ENCODE measurements around the gene HMX3.
"Not testable (repeated sequence)": the region's sequence is repeated elsewhere in the genome, so short reads cannot be mapped to it uniquely, and the experiment has no call there.

HMX3 gene

DNA sequence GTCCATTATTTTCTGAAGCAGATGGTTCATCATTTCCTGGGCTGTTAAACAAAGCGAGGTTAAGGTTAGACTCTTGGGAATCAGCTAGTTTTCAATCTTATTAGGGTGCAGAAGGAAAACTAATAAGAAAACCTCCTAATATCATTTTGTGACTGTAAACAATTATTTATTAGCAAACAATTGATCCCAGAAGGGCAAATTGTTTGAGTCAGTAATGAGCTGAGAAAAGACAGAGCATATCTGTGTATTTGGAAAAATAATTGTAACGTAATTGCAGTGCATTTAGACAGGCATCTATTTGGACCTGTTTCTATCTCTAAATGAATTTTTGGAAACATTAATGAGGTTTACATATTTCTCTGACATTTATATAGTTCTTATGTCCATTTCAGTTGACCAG, 28.5 kb downstream of the HMX3 start:
- CTCF ChIA-PET: no interaction called here
- no peak for DNase-seq
- Histone ChIP-seq H3K9me3 (ENCODE audit: control extremely low read depth in 1 of 5, control insufficient read depth in 4 of 5, insufficient read depth in 2 of 5, low read depth in 1 of 5, low read length in 4 of 5) (no peaks in the 10 kb centered on the region), H3K4me3 (ENCODE audit: control insufficient read depth in 1 of 7, extremely low read depth in 1 of 7, insufficient read depth in 4 of 7, low read depth in 2 of 7, low read length in 6 of 7) (no peak overlapping the region), H3K36me3 (ENCODE audit: control insufficient read depth in 4 of 4, insufficient read depth in 4 of 4, low read length in 3 of 4) (peaks cover 25 to 80% (median 56%) of the 10 kb centered on the region in 4 experiments), H3K27ac (ENCODE audit: insufficient read depth in 1 of 2, low read depth in 1 of 2, low read length in 2 of 2, poor library complexity in 1 of 2, severe bottlenecking in 2 of 2) (no peak overlapping the region), H3K4me1 (ENCODE audit: control extremely low read depth in 1 of 4, control insufficient read depth in 4 of 4, insufficient read depth in 4 of 4, low read length in 3 of 4) (peaks cover 0 to 3% (median 1%) of the 10 kb centered on the region in 4 experiments), H3K27me3 (replicated peaks in 2 of 5; ENCODE audit: control insufficient read depth in 4 of 5, insufficient read depth in 5 of 5, low read length in 4 of 5) (no peaks in the 10 kb centered on the region)
- POLR2A ChIA-PET: no interaction called here
- no CpG with 5 or more reads among the region's 2 CpGs for WGBS (ENCODE audit: insufficient coverage)

DNA sequence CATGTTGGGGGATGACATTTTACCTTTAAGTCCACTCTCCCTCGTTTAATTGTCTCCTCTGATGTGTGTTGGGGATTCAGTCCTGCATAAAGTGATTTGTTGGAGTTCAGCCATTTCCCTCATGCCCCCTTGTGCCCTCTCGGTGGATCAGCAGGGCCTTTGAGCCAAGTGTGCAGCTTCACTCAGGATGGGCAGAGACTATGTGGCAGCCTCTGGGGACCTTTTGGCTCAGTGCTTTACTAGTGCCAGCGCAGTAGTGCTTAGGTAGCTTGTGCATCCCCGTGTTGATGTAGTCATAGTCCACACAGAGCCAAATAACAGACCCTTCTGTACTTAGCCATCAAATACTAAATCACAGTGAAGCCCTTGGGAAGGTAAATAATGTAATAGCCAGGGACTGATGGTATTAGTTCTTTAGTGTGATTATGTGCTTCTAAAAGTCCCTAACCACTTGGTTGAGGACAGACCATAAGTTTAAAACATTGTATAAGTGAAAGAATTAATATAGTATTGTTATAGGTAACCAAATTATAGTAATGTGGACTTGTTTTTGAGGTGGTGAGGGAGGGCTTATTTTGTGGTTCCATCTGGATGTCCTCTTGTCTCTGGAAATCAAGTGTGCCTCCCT, 29.8 kb downstream of the HMX3 start:
- Histone ChIP-seq H3K27me3 (replicated peaks in 2 of 5; ENCODE audit: control insufficient read depth in 4 of 5, insufficient read depth in 5 of 5, low read length in 4 of 5) (no peaks in the 10 kb centered on the region), H3K4me3 (ENCODE audit: control insufficient read depth in 1 of 7, extremely low read depth in 1 of 7, insufficient read depth in 4 of 7, low read depth in 2 of 7, low read length in 6 of 7) (no peak overlapping the region), H3K9me3 (ENCODE audit: control extremely low read depth in 1 of 5, control insufficient read depth in 4 of 5, insufficient read depth in 2 of 5, low read depth in 1 of 5, low read length in 4 of 5) (no peaks in the 10 kb centered on the region), H3K27ac (ENCODE audit: insufficient read depth in 1 of 2, low read depth in 1 of 2, low read length in 2 of 2, poor library complexity in 1 of 2, severe bottlenecking in 2 of 2) (no peak overlapping the region), H3K4me1 (ENCODE audit: control extremely low read depth in 1 of 4, control insufficient read depth in 4 of 4, insufficient read depth in 4 of 4, low read length in 3 of 4) (peaks cover 0 to 2% (median 0%) of the 10 kb centered on the region in 4 experiments), H3K36me3 (ENCODE audit: control insufficient read depth in 4 of 4, insufficient read depth in 4 of 4, low read length in 3 of 4) (peaks cover 25 to 75% (median 54%) of the 10 kb centered on the region in 4 experiments)
- DNase-seq: peak in 1 of 3 donors; percentile 4
- CTCF ChIA-PET: interaction anchor here (0.9 to 1.1 kb wide), 2 partner anchors 32 to 34 kb away, joined by 3 read pairs; no protein-coding TSS in a partner anchor
- 87% methylated on average over 2 of the region's 4 CpGs for WGBS (ENCODE audit: insufficient coverage)
- POLR2A ChIA-PET: no interaction called here

- POLR2A ChIA-PET: no interaction called here
- 100% methylated on average over 2 of the region's 2 CpGs for WGBS (ENCODE audit: insufficient coverage)
- Histone ChIP-seq H3K27me3 (replicated peaks in 2 of 5; ENCODE audit: control insufficient read depth in 4 of 5, insufficient read depth in 5 of 5, low read length in 4 of 5) (no peaks in the 10 kb centered on the region), H3K36me3 (ENCODE audit: control insufficient read depth in 4 of 4, insufficient read depth in 4 of 4, low read length in 3 of 4) (peaks cover 24 to 67% (median 52%) of the 10 kb centered on the region in 4 experiments), H3K9me3 (ENCODE audit: control extremely low read depth in 1 of 5, control insufficient read depth in 4 of 5, insufficient read depth in 2 of 5, low read depth in 1 of 5, low read length in 4 of 5) (no peaks in the 10 kb centered on the region), H3K4me1 (ENCODE audit: control extremely low read depth in 1 of 4, control insufficient read depth in 4 of 4, insufficient read depth in 4 of 4, low read length in 3 of 4) (no peaks in the 10 kb centered on the region), H3K4me3 (ENCODE audit: control insufficient read depth in 1 of 7, extremely low read depth in 1 of 7, insufficient read depth in 4 of 7, low read depth in 2 of 7, low read length in 6 of 7) (no peak overlapping the region), H3K27ac (ENCODE audit: insufficient read depth in 1 of 2, low read depth in 1 of 2, low read length in 2 of 2, poor library complexity in 1 of 2, severe bottlenecking in 2 of 2) (no peak overlapping the region)
- CTCF ChIA-PET: no interaction called here
- DNase-seq: no peak
Observed at GRCh38 chr10:123166618-123167017, 30.8 kb downstream of the HMX3 start.

DNA sequence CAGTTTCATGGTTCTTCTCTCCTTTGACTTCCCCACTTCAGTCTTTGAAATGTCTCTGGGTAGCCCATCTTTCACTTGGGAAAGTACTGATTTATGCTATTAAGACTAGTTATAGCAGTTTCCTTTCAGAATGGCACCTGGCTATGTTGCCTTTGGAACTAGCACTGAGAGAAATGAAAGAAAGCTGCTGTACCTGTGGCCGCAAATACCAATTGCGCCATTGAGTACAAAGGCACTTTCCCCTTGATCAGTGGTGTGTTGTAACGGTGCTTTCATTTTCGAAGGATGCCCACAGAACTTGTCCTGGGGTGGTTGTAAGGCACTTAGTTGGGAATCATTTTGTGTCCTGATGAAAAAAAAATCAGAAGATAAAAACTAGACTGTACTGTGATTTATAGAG, 35.2 kb downstream of the HMX3 start:
- Histone ChIP-seq H3K4me1 (ENCODE audit: control extremely low read depth in 1 of 4, control insufficient read depth in 4 of 4, insufficient read depth in 4 of 4, low read length in 3 of 4) (no peaks in the 10 kb centered on the region), H3K27me3 (replicated peaks in 2 of 5; ENCODE audit: control insufficient read depth in 4 of 5, insufficient read depth in 5 of 5, low read length in 4 of 5) (no peaks in the 10 kb centered on the region), H3K4me3 (ENCODE audit: control insufficient read depth in 1 of 7, extremely low read depth in 1 of 7, insufficient read depth in 4 of 7, low read depth in 2 of 7, low read length in 6 of 7) (no peak overlapping the region), H3K27ac (ENCODE audit: insufficient read depth in 1 of 2, low read depth in 1 of 2, low read length in 2 of 2, poor library complexity in 1 of 2, severe bottlenecking in 2 of 2) (no peak overlapping the region), H3K9me3 (ENCODE audit: control extremely low read depth in 1 of 5, control insufficient read depth in 4 of 5, insufficient read depth in 2 of 5, low read depth in 1 of 5, low read length in 4 of 5) (no peaks in the 10 kb centered on the region), H3K36me3 (ENCODE audit: control insufficient read depth in 4 of 4, insufficient read depth in 4 of 4, low read length in 3 of 4) (peaks cover 12 to 39% (median 27%) of the 10 kb centered on the region in 4 experiments)
- 100% methylated on average over 4 of the region's 4 CpGs for WGBS (ENCODE audit: insufficient coverage)
- ChIA-PET CTCF (no interaction called here), POLR2A (no interaction called here)
- DNase-seq: no peak

DNA sequence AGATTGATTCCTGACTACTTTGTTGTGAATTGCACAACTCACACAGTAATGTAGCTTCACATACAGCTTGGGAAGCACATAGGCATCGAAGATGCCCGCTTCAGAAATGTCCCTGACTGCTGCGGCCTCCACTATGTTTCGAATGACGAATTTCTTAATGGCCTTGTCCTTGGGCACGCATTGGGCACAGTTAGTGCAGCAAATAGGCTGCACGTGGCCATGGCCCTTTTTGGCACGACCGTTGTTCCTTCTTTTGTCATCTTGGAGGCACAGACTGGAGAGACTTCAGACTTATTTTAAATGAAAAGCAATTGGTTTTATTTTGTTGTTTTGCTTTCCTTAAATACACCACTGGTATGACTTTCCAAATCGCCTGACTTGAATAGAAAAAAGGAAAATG, 35.8 kb downstream of the HMX3 start:
- H3K27me3 ChIP-seq (replicated peaks in 2 of 5; ENCODE audit: control insufficient read depth in 4 of 5, insufficient read depth in 5 of 5, low read length in 4 of 5); H3K4me1 ChIP-seq (ENCODE audit: control extremely low read depth in 1 of 4, control insufficient read depth in 4 of 4, insufficient read depth in 4 of 4, low read length in 3 of 4); H3K27ac ChIP-seq (ENCODE audit: insufficient read depth in 1 of 2, low read depth in 1 of 2, low read length in 2 of 2, poor library complexity in 1 of 2, severe bottlenecking in 2 of 2); DNase-seq; CTCF ChIA-PET; H3K9me3 ChIP-seq (ENCODE audit: control extremely low read depth in 1 of 5, control insufficient read depth in 4 of 5, insufficient read depth in 2 of 5, low read depth in 1 of 5, low read length in 4 of 5); H3K4me3 ChIP-seq (ENCODE audit: control insufficient read depth in 1 of 7, extremely low read depth in 1 of 7, insufficient read depth in 4 of 7, low read depth in 2 of 7, low read length in 6 of 7); POLR2A ChIA-PET: not testable (repeated sequence)
- WGBS (ENCODE audit: insufficient coverage): 97% methylated on average over 9 of the region's 10 CpGs
- H3K36me3 ChIP-seq (ENCODE audit: control insufficient read depth in 4 of 4, insufficient read depth in 4 of 4, low read length in 3 of 4): peaks cover 13 to 38% (median 26%) of the 10 kb centered on the region in 4 experiments

- 90% methylated on average over 2 of the region's 9 CpGs for WGBS (ENCODE audit: insufficient coverage)
- ChIA-PET POLR2A (no interaction called here), CTCF (no interaction called here)
- no peaks in the 10 kb centered on the region for H3K4me1 ChIP-seq (ENCODE audit: control extremely low read depth in 1 of 4, control insufficient read depth in 4 of 4, insufficient read depth in 4 of 4, low read length in 3 of 4)
- H3K27ac ChIP-seq (ENCODE audit: insufficient read depth in 1 of 2, low read depth in 1 of 2, low read length in 2 of 2, poor library complexity in 1 of 2, severe bottlenecking in 2 of 2): no peak overlapping the region
- H3K9me3 ChIP-seq (ENCODE audit: control extremely low read depth in 1 of 5, control insufficient read depth in 4 of 5, insufficient read depth in 2 of 5, low read depth in 1 of 5, low read length in 4 of 5): peaks cover 0 to 2% (median 0%) of the 10 kb centered on the region in 5 experiments
- peaks cover 10 to 23% (median 15%) of the 10 kb centered on the region in 4 experiments for H3K36me3 ChIP-seq (ENCODE audit: control insufficient read depth in 4 of 4, insufficient read depth in 4 of 4, low read length in 3 of 4)
- no peaks in the 10 kb centered on the region for H3K27me3 ChIP-seq (replicated peaks in 2 of 5; ENCODE audit: control insufficient read depth in 4 of 5, insufficient read depth in 5 of 5, low read length in 4 of 5)
- DNase-seq: no peak
- no peak overlapping the region for H3K4me3 ChIP-seq (ENCODE audit: control insufficient read depth in 1 of 7, extremely low read depth in 1 of 7, insufficient read depth in 4 of 7, low read depth in 2 of 7, low read length in 6 of 7)
Observed at GRCh38 chr10:123175389-123176387, 39.9 kb downstream of the HMX3 start.

GRCh38 chr10:123178390-123178789, 42.6 kb downstream of the HMX3 start:
- DNase-seq; H3K4me3 ChIP-seq (ENCODE audit: control insufficient read depth in 1 of 7, extremely low read depth in 1 of 7, insufficient read depth in 4 of 7, low read depth in 2 of 7, low read length in 6 of 7); H3K9me3 ChIP-seq (ENCODE audit: control extremely low read depth in 1 of 5, control insufficient read depth in 4 of 5, insufficient read depth in 2 of 5, low read depth in 1 of 5, low read length in 4 of 5); CTCF ChIA-PET; POLR2A ChIA-PET; H3K4me1 ChIP-seq (ENCODE audit: control extremely low read depth in 1 of 4, control insufficient read depth in 4 of 4, insufficient read depth in 4 of 4, low read length in 3 of 4); H3K27ac ChIP-seq (ENCODE audit: insufficient read depth in 1 of 2, low read depth in 1 of 2, low read length in 2 of 2, poor library complexity in 1 of 2, severe bottlenecking in 2 of 2); H3K27me3 ChIP-seq (replicated peaks in 2 of 5; ENCODE audit: control insufficient read depth in 4 of 5, insufficient read depth in 5 of 5, low read length in 4 of 5): not testable (repeated sequence)
- WGBS (ENCODE audit: insufficient coverage): 100% methylated on average over 1 of the region's 4 CpGs
- peaks cover 8 to 18% (median 12%) of the 10 kb centered on the region in 4 experiments for H3K36me3 ChIP-seq (ENCODE audit: control insufficient read depth in 4 of 4, insufficient read depth in 4 of 4, low read length in 3 of 4)

Data from common myeloid progenitor, CD34-positive (primary cell).